Body of pancreas (tissue), 4 donors: ENCODE results near the gene FBXO27.

Source experiments
- CTCF ChIP-seq, 7 experiments: fragments of 450-650 bp in 4 of 7; fragments of 200-600 bp in 3 of 7; sonication (generic) in 3 of 7; IDR thresholded peaks; one replicate each; pipeline ENCODE4 v1.5.1; 2016 to 2019; ENCODE audit warnings: antibody characterized with exemption in 7 of 7
- POLR2A ChIP-seq, 3 donors: fragments of 450-650 bp; IDR thresholded peaks; one replicate each; pipeline ENCODE4 v1.6.1; 2016; ENCODE audit warnings: antibody characterized with exemption in 3 of 3, mild to moderate bottlenecking in 2 of 3

- TF ChIP-seq CTCF (IDR thresholded peaks at IDR 0.05) (no peak), POLR2A (IDR thresholded peaks at IDR 0.05) (peak in 2 of 3 donors; percentile 34 to 37)
Observed at GRCh38 chr19:38975214-38975860, 57.0 kb downstream of the FBXO27 start, which contains the start of gene FBXO17.
